Testis (tissue), 3 donors: Measurements from ENCODE around the gene CPHXL. TPM values are rescaled to one million over a fixed set of nuclear protein-coding genes. Genes with fewer than 3 reads are reported as not detected.

Source experiments
- DNase-seq: peaks from one replicate; pipeline ENCODE4 v3.0.0-alpha.2; 2019
- H3K27ac ChIP-seq, 2 donors: fragments of 200-600 bp; sonication (generic); one replicate each; pipeline ENCODE4 v1.5.1; 2019
- H3K27me3 ChIP-seq: fragments of 200-600 bp; sonication (generic); one replicate; pipeline ENCODE4 v1.5.1; 2019
- H3K36me3 ChIP-seq: fragments of 200-600 bp; sonication (generic); one replicate; pipeline ENCODE4 v1.5.1; 2017; ENCODE audit warnings: low read depth; ENCODE audit errors: missing control alignments
- H3K4me1 ChIP-seq: fragments of 200-600 bp; sonication (generic); one replicate; pipeline ENCODE4 v1.5.1; 2019
- H3K4me3 ChIP-seq, 2 donors: fragments of 200-600 bp; sonication (generic); one replicate each; pipeline ENCODE4 v1.5.1; 2017 to 2019
- H3K9me3 ChIP-seq: fragments of 200-600 bp; sonication (generic); one replicate; pipeline ENCODE4 v1.5.1; 2017
- CTCF ChIP-seq, 3 experiments: fragments of 450-650 bp in 2 of 3; fragments of 200-600 bp in 1 of 3; sonication (generic) in 1 of 3; IDR thresholded peaks; one replicate each; pipeline ENCODE4 v1.5.1; 2016 to 2019; ENCODE audit warnings: antibody characterized with exemption in 3 of 3, mild to moderate bottlenecking in 2 of 3, moderate library complexity in 1 of 3
- POLR2A ChIP-seq: fragments of 450-650 bp; IDR thresholded peaks from one replicate; pipeline ENCODE4 v1.6.1; 2017; ENCODE audit warnings: antibody characterized with exemption, mild to moderate bottlenecking, moderate library complexity
- WGBS, 2 donors: methylation state at CpG; one replicate each; pipeline ENCODE4 v1.1.5; 2018; 5-methylcytosine and 5-hydroxymethylcytosine counted together
- intact Hi-C: fragments of 100-400 bp; cut with DNase I; formaldehyde crosslinking; loops from one replicate; pipeline ENCODE4 v1.15.1; 2023; ENCODE audit warnings: low total_unique reads
- polyA plus RNA-seq: library from polyadenylated mRNA; stranded (reverse); fragments of 350-450 nt; fragmentation: Illumina TruSeq; extraction: RNeasy Lipid Tissue Mini Kit (QIAGEN cat#74804); gene quantifications from one replicate; pipeline ENCODE4 v1.2.3, GENCODE V29; 2014; ENCODE audit warnings: low read depth, low replicate concordance; ENCODE audit not compliant: insufficient read depth
- total RNA-seq, 2 donors: library from RNA; depleted of rRNA; stranded (reverse); fragments of >200 nt; gene quantifications; one replicate each; pipeline ENCODE4 v1.2.3, GENCODE V29; 2016

Gene CPHXL
- total and polyA plus RNA-seq, 3 donors from 2014 or later, result 0.54 to 1.2 (median 0.68) TPM

DNA sequence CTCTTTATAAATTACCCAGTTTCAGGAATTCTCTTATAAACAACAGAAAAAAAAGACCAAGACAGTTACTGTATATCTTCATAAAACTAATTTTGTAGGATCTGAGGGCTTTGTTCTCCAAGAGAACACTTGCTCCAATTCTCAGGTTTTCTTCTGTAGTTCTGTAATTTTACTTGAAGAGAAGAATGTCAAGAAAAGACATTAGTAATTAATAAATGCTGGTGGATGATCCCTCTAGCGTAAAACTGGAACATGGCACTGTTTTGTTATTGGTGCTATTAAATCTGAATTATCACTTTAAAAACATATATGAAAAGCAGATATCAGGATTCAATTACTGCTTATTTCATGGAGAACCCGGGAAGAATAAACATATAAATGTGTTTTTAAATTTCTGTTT lies 36.5 kb upstream of the CPHXL start:
- intact Hi-C loops, result loop anchor here (5.0 kb wide), 1 partner anchor 290 kb away; no protein-coding TSS in a partner anchor
- TF ChIP-seq CTCF (IDR thresholded peaks at IDR 0.05), result no peak
- no peak for TF ChIP-seq POLR2A
- Histone ChIP-seq H3K27me3 (no peaks in the 10 kb centered on the region), H3K4me3 (no peak overlapping the region), H3K27ac (no peak overlapping the region), H3K4me1 (no peaks in the 10 kb centered on the region), H3K9me3 (no peaks in the 10 kb centered on the region), H3K36me3 (no peaks in the 10 kb centered on the region)
- no peak for DNase-seq
- WGBS, 2 donors, result 52 to 73% methylated on average over 2 of the region's 2 CpGs

- no peak for TF ChIP-seq POLR2A
- no peak for TF ChIP-seq CTCF (IDR thresholded peaks at IDR 0.05)
- intact Hi-C loops, result loop anchor here (5.0 kb wide), 1 partner anchor 289 kb away; no protein-coding TSS in a partner anchor
- Histone ChIP-seq H3K9me3 (no peaks in the 10 kb centered on the region), H3K27ac (no peak overlapping the region), H3K27me3 (no peaks in the 10 kb centered on the region), H3K4me3 (no peak overlapping the region), H3K4me1 (no peaks in the 10 kb centered on the region), H3K36me3 (no peaks in the 10 kb centered on the region)
- 38 to 61% methylated on average over 7 of the region's 7 CpGs for WGBS, 2 donors
- DNase-seq, result no peak
Measured at GRCh38 chr16:75761108-75761507, 34.8 kb upstream of the CPHXL start.

- no peaks in the 10 kb centered on the region for H3K9me3 ChIP-seq
- H3K27ac ChIP-seq, result no peak overlapping the region
- 17 to 31% methylated on average over 2 of the region's 2 CpGs for WGBS, 2 donors
- no peaks in the 10 kb centered on the region for H3K36me3 ChIP-seq
- no peaks in the 10 kb centered on the region for H3K4me1 ChIP-seq
- no peak for DNase-seq
- intact Hi-C loops, result loop anchor here (5.0 kb wide), 1 partner anchor 288 kb away; no protein-coding TSS in a partner anchor
- H3K27me3 ChIP-seq, result no peaks in the 10 kb centered on the region
- no peak overlapping the region for H3K4me3 ChIP-seq
- TF ChIP-seq POLR2A (no peak), CTCF (IDR thresholded peaks at IDR 0.05) (no peak)
Measured at GRCh38 chr16:75760018-75760519, 33.8 kb upstream of the CPHXL start.

DNA sequence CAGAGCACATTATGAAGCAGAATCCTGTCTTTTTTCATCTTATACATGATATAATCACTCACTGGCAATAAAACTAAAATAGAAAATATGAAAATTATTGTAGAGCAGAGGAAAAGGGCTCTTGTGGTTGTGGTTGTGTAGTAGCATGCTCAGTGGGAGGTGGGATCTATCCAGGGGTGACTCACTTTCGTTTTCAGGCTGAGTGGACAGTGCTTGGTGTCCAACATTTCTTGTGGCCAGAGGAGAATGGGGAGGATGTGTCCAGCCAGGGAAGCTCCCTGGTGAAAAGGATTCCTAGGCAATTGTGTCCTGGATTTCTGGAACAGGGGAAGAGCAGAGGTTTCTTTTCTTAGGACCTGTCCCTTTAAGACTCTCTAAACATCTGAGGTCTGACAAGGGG lies 31.9 kb upstream of the CPHXL start:
- intact Hi-C loops, result no loop called here
- DNase-seq, result no peak
- 54 to 63% methylated on average over 1 of the region's 1 CpG for WGBS, 2 donors
- Histone ChIP-seq H3K4me3 (no peak overlapping the region), H3K4me1 (no peaks in the 10 kb centered on the region), H3K9me3 (no peaks in the 10 kb centered on the region), H3K36me3 (no peaks in the 10 kb centered on the region), H3K27ac (no peak overlapping the region), H3K27me3 (no peaks in the 10 kb centered on the region)
- TF ChIP-seq POLR2A (no peak), CTCF (IDR thresholded peaks at IDR 0.05) (no peak)

DNA sequence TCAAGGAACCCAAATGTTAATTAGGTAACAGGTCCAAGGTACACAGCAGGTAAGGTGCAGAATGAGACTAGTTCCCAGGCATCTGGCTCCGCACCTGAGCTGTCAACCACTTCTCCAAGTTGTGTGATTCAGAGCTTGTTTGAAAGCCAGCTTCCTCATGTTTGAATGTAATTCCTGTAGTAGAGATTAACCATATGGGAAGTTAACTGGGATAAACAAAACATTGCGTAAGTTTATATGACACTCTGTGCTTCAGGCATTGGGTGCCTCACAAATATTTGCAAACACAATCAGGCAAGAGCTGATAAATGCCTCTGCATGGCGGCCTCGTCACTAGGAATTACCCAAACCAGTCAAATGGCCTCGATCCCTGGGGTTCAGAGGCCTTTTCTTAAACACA lies 27.9 kb upstream of the CPHXL start:
- 90 to 96% methylated on average over 5 of the region's 5 CpGs for WGBS, 2 donors
- no peak for DNase-seq
- H3K9me3 ChIP-seq, result no peaks in the 10 kb centered on the region
- no peaks in the 10 kb centered on the region for H3K27me3 ChIP-seq
- H3K27ac ChIP-seq, result no peak overlapping the region
- TF ChIP-seq CTCF (IDR thresholded peaks at IDR 0.05), result no peak
- no peak overlapping the region for H3K4me3 ChIP-seq
- H3K36me3 ChIP-seq, result no peaks in the 10 kb centered on the region
- no peaks in the 10 kb centered on the region for H3K4me1 ChIP-seq
- intact Hi-C loops, result no loop called here
